K562 (cell line): ENCODE data around the gene MYH9. TPM values are rescaled to one million over a fixed set of nuclear protein-coding genes. Genes with fewer than 3 reads are reported as not detected.

ENCODE experiments used
- ARNT ChIP-seq, 2 experiments: fragments of 450-650 bp; IDR thresholded peaks; 2 replicates each; pipeline ENCODE4 v1.6.1; 2016; ENCODE audit warnings: mild to moderate bottlenecking in 1 of 2
- ATF4 ChIP-seq: fragments of 450-650 bp; formaldehyde crosslinking; IDR thresholded peaks from 2 replicates; pipeline ENCODE4 v1.4.0; 2022; ENCODE audit warnings: mild to moderate bottlenecking, moderate library complexity
- BCOR ChIP-seq: fragments of 450-650 bp; IDR thresholded peaks from 2 replicates; pipeline ENCODE4 v1.6.1; 2016
- CHCHD3 ChIP-seq: fragments of 250-450 bp; sonication (Bioruptor Pico); IDR thresholded peaks from 2 replicates; pipeline ENCODE4 v2.1.2; 2022; ENCODE audit warnings: mild to moderate bottlenecking
- DIDO1 ChIP-seq: fragments of 450-650 bp; IDR thresholded peaks from 2 replicates; pipeline ENCODE4 v1.6.1; 2016; ENCODE audit warnings: low read depth, missing biosample characterization, missing genetic modification characterization
- EP300 ChIP-seq: IDR thresholded peaks from 2 replicates; pipeline ENCODE4 v1.6.1; 2012; ENCODE audit warnings: low read length, improper control_type of control experiment
- GATA2 ChIP-seq: sonication (generic); formaldehyde crosslinking; IDR thresholded peaks from 2 replicates; pipeline ENCODE4 v1.4.0; 2020; ENCODE audit warnings: mild to moderate bottlenecking, missing genetic modification reagents
- HDAC1 ChIP-seq, 2 experiments: fragments of 450-650 bp; IDR thresholded peaks; 2 replicates each; pipeline ENCODE4 v1.6.1; 2016 to 2017; ENCODE audit warnings: inconsistent platforms in 1 of 2, mild to moderate bottlenecking in 1 of 2, moderate library complexity in 1 of 2
- LCOR ChIP-seq: sonication (generic); formaldehyde crosslinking; IDR thresholded peaks from 2 replicates; pipeline ENCODE4 v1.8.0; 2022; ENCODE audit warnings: mild to moderate bottlenecking, missing genetic modification reagents
- MAX ChIP-seq: sonication (generic); formaldehyde crosslinking; IDR thresholded peaks from 2 replicates; pipeline ENCODE4 v1.9.0; 2022; ENCODE audit warnings: mild to moderate bottlenecking, missing genetic modification reagents
- MTA3 ChIP-seq: fragments of 450-650 bp; formaldehyde crosslinking; IDR thresholded peaks from 2 replicates; pipeline ENCODE4 v1.6.1; 2017; ENCODE audit warnings: mild to moderate bottlenecking, borderline replicate concordance
- MXI1 ChIP-seq: IDR thresholded peaks from 2 replicates; pipeline ENCODE4 v1.6.1; 2011; ENCODE audit warnings: low read depth, mild to moderate bottlenecking, improper control_type of control experiment, low read length
- MYNN ChIP-seq, 2 experiments: sonication (generic); formaldehyde crosslinking in 1 of 2; IDR thresholded peaks; 2 replicates each; pipeline versions ENCODE4 v1.5.0 to v1.6.1; 2016 to 2020; ENCODE audit warnings: antibody characterized with exemption in 1 of 2, missing genetic modification reagents in 1 of 2
- NCOA2 ChIP-seq, 2 experiments: fragments of 450-650 bp; IDR thresholded peaks; 2 replicates each; pipeline ENCODE4 v1.6.1; 2018; ENCODE audit warnings: mild to moderate bottlenecking in 2 of 2, moderate library complexity in 1 of 2; ENCODE audit not compliant: partially characterized antibody in 2 of 2
- SAFB ChIP-seq: fragments of 200-400 bp; formaldehyde crosslinking; IDR thresholded peaks from 2 replicates; pipeline ENCODE4 v1.6.1; 2017; ENCODE audit warnings: low read depth, low read length, borderline replicate concordance
- SMAD4 ChIP-seq: fragments of 250-450 bp; sonication (Bioruptor Pico); conservative IDR thresholded peaks from 2 replicates; pipeline ENCODE4 v1.8.0; 2021; ENCODE audit warnings: inconsistent platforms, mild to moderate bottlenecking, moderate library complexity
- SMARCE1 ChIP-seq: fragments of 450-650 bp; IDR thresholded peaks from 2 replicates; pipeline ENCODE4 v1.7.1; 2016; ENCODE audit warnings: mild to moderate bottlenecking
- SP1 ChIP-seq: sonication (generic); formaldehyde crosslinking; IDR thresholded peaks from 2 replicates; pipeline ENCODE4 v1.8.1; 2022; ENCODE audit warnings: mild to moderate bottlenecking, missing genetic modification reagents
- TEAD1 ChIP-seq, 2 experiments: fragments of 450-650 bp in 1 of 2; sonication (generic) in 1 of 2; formaldehyde crosslinking; IDR thresholded peaks; 2 replicates each; pipeline versions ENCODE4 v1.4.0 to v1.8.0; 2020 to 2022; ENCODE audit warnings: mild to moderate bottlenecking in 2 of 2, missing genetic modification reagents in 1 of 2
- TFAP4 ChIP-seq: sonication (generic); formaldehyde crosslinking; IDR thresholded peaks from 2 replicates; pipeline ENCODE4 v1.8.0; 2022; ENCODE audit warnings: missing genetic modification reagents, mild to moderate bottlenecking, moderate library complexity, borderline replicate concordance
- ZBED1 ChIP-seq: IDR thresholded peaks from 2 replicates; pipeline ENCODE4 v1.6.1; 2014
- ZKSCAN1 ChIP-seq: fragments of 150-350 bp; IDR thresholded peaks from 2 replicates; pipeline ENCODE4 v1.6.1; 2016; ENCODE audit warnings: low read depth, low read length
- ZNF644 ChIP-seq: fragments of 200-800 bp; sonication (Bioruptor generic); IDR thresholded peaks from 2 replicates; pipeline ENCODE4 v1.6.1; 2016; ENCODE audit warnings: low read depth, missing genetic modification characterization, missing compliant biosample characterization
- ZNF696 ChIP-seq: fragments of 250-450 bp; sonication (Bioruptor Pico); conservative IDR thresholded peaks from 2 replicates; pipeline ENCODE4 v1.4.0; 2020; ENCODE audit warnings: mild to moderate bottlenecking, moderate library complexity
- ZNF766 ChIP-seq: fragments of 200-800 bp; sonication (Bioruptor generic); conservative IDR thresholded peaks from 2 replicates; pipeline ENCODE4 v1.6.1; 2016; ENCODE audit warnings: missing genetic modification characterization, missing compliant biosample characterization
- polyA plus RNA-seq, 8 experiments: library from polyadenylated mRNA; depleted of rRNA in 4 of 8; stranded (reverse) in 5 of 8; unstranded in 3 of 8; fragments of >200 nt; fragmentation: Nextera tagmentation in 2 of 8; fragmentation: Illumina TruSeq in 1 of 8; extraction: Ambion mirVana in 2 of 8; extraction: Trizol in 1 of 8; gene quantifications; 2 replicates each; pipeline versions ENCODE4 v1.2.1 to v1.2.3, GENCODE V29; 2011 to 2014; ENCODE audit warnings: inconsistent platforms in 1 of 8, missing spikeins in 1 of 8
- total RNA-seq, 7 experiments: library from RNA; depleted of rRNA in 6 of 7; stranded (reverse); fragments of >200 nt in 6 of 7; fragmentation: Illumina TruSeq in 2 of 7; extraction: Trizol in 2 of 7; gene quantifications; 2 replicates each; pipeline versions ENCODE4 v1.2.1 to v1.2.3, GENCODE V29; 2011 to 2021; ENCODE audit warnings: low replicate concordance in 1 of 7
- TF ChIP-seq, protein P1 (sequence below): sonication (generic); IDR thresholded peaks from 2 replicates; pipeline ENCODE4 v1.6.1; 2016

Gene MYH9
- total and polyA plus RNA-seq, 9 of the 15 experiments (the other 6 are each of a cell fraction or from before 2014, with no cell fraction given) = 0.71 to 111 (median 24.6) TPM

GRCh38 chr22:36368359-36368983 lies 19.3 kb downstream of the MYH9 start (continued):
- TF ChIP-seq MTA3 = peak; percentile 75
- TF ChIP-seq MXI1 = peak; percentile 73; the same call in 1 of the 2 replicates
- TF ChIP-seq MYNN (IDR thresholded peaks at IDR 0.05) = peak; percentile 88
- TF ChIP-seq MYNN (CRISPR knock-in tag; IDR thresholded peaks at IDR 0.05) = no peak
- no peak for TF ChIP-seq DIDO1 (tag)
- TF ChIP-seq TFAP4 (CRISPR knock-in tag) = peak; percentile 98
- TF ChIP-seq ATF4 (CRISPR knock-in tag) = no peak
- TF ChIP-seq EP300 = peak; percentile 94
- TF ChIP-seq SP1 = 0 out of 2 replicates have a peak, but pooled peaks have one; percentile 37
- peak; percentile 63 for TF ChIP-seq MAX
- TF ChIP-seq, protein P1, sequence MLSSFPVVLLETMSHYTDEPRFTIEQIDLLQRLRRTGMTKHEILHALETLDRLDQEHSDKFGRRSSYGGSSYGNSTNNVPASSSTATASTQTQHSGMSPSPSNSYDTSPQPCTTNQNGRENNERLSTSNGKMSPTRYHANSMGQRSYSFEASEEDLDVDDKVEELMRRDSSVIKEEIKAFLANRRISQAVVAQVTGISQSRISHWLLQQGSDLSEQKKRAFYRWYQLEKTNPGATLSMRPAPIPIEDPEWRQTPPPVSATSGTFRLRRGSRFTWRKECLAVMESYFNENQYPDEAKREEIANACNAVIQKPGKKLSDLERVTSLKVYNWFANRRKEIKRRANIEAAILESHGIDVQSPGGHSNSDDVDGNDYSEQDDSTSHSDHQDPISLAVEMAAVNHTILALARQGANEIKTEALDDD = peak; percentile 72
- peak; percentile 98 for TF ChIP-seq GATA2 (CRISPR knock-in tag)
- peak; percentile 11 to 86; a peak in 2 of 4 replicates for TF ChIP-seq HDAC1 (IDR thresholded peaks at IDR 0.05)
- peak; percentile 98 for TF ChIP-seq LCOR
- peak; percentile 90 for TF ChIP-seq ZKSCAN1
- TF ChIP-seq SMAD4 = peak; percentile 99
- TF ChIP-seq TEAD1 (CRISPR knock-in tag; IDR thresholded peaks at IDR 0.05) = peak; percentile 86 to 94
- peak; percentile 43; the same call in 1 of the 2 replicates for TF ChIP-seq ZNF644 (tag)
- no peak for TF ChIP-seq CHCHD3
- TF ChIP-seq SAFB = no peak
- peak; percentile 86; the same call in 1 of the 2 replicates for TF ChIP-seq ZNF766 (CRISPR knock-in tag)
- TF ChIP-seq SMARCE1 = peak; percentile 93
- TF ChIP-seq ZNF696 (CRISPR knock-in tag) = no peak
- TF ChIP-seq ARNT (IDR thresholded peaks at IDR 0.05) = peak; percentile 68 to 94; a peak in 2 of 4 replicates
- TF ChIP-seq BCOR = peak; percentile 98
- TF ChIP-seq NCOA2 (IDR thresholded peaks at IDR 0.05; ENCODE audit: partially characterized antibody in 2 of 2) = peak in 1 of 2 experiments; percentile 81
- peak; percentile 83; the same call in 1 of the 2 replicates for TF ChIP-seq ZBED1
